ENCODE results near the gene CREBZF.
"Not testable (repeated sequence)": the region's sequence is repeated elsewhere in the genome, so short reads cannot be mapped to it uniquely, and the experiment has no call there.

Gene CREBZF

DNA sequence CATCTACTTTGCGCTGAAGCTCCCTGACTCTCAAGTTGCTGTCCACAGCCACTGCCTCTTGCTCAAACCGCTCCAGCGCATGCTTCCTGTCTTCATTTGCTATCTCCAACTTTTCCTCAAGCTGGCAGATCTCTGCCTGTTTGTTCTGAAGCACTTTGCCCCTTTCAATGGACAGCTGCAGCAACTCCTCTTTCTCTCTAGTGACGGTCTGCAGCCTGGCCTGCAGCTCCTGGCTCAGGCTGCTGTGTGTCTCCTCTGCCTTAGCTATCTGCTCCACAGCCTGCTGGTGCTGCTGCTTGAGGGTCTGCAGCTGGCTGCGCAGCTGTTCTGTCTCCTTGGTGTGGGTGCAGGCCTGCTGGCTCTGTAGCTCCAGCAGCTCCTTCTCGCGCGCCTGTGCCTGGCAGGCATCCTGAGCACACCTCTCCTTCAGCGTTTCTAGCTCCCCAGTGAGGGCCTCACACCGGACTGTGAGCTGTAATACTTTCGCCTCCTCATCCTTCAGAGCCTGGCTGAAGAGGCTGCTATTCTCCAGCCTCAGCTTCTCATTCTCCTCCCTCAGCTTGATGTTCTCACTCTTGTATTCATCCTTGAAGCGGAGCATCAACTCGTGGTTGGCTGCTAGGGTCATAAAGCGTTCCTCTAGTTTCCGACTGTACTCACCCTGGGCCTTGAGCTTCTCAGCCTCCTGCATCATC is 20.3 kb upstream of the CREBZF start:
- TF ChIP-seq, protein P1, sequence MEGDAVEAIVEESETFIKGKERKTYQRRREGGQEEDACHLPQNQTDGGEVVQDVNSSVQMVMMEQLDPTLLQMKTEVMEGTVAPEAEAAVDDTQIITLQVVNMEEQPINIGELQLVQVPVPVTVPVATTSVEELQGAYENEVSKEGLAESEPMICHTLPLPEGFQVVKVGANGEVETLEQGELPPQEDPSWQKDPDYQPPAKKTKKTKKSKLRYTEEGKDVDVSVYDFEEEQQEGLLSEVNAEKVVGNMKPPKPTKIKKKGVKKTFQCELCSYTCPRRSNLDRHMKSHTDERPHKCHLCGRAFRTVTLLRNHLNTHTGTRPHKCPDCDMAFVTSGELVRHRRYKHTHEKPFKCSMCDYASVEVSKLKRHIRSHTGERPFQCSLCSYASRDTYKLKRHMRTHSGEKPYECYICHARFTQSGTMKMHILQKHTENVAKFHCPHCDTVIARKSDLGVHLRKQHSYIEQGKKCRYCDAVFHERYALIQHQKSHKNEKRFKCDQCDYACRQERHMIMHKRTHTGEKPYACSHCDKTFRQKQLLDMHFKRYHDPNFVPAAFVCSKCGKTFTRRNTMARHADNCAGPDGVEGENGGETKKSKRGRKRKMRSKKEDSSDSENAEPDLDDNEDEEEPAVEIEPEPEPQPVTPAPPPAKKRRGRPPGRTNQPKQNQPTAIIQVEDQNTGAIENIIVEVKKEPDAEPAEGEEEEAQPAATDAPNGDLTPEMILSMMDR (IDR thresholded peaks at IDR 0.05; ENCODE audit: control insufficient read depth, extremely low read depth, insufficient read depth), result no peak
- no peak overlapping the region for H3K4me3 ChIP-seq (ENCODE audit: low read depth, low read length)
- no peak for DNase-seq (ENCODE audit: low read depth)

DNA sequence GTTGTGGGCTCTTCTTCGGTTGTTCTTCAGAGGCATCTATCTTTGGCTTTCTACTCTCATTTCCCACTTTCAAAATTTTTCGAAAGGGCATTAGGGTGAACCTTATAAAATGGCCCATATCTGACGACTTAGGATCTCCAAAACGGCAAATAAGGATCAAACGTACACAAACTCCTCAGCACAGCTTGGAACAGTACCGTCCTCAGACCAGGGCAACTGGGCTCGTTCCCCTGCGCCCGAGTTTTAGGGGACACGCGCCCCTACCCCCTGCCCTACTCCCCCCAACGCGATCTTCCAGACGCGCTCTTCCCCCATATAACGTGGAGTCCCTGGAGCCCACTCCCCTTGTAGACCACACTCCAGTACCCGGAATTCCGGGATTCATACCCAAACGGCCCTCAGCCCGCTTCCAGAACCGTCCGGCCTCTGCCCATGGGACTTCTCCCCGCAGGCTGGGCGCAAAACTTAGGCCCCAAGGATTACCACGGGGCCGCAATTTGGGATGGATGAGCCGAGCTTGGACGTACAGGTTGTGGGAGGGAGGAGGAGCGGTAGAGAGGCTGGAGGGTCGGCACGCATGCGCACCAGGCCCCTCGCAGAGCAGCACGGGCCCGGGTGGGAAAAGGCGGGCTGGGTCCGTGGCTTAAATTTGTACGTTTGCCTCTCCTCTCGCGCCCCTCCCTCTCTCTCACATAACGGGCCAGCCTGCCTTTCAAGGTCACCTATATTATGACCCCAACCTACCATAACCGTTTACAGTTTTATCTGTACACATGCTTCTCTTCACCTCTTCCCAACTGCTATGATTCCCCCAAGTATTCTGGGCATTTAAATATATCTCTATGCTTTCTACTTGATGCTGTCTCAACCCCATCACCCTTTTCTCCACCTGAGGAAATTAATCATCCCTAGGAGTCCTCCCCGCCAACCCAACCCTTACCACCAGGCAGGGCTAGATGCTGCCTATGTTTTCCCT is 17.7 kb upstream of the CREBZF start:
- no peak overlapping the region for H3K4me3 ChIP-seq (ENCODE audit: low read depth, low read length)
- TF ChIP-seq, protein P1 (IDR thresholded peaks at IDR 0.05; ENCODE audit: control insufficient read depth, extremely low read depth, insufficient read depth), result no peak
- no peak for DNase-seq (ENCODE audit: low read depth)

DNA sequence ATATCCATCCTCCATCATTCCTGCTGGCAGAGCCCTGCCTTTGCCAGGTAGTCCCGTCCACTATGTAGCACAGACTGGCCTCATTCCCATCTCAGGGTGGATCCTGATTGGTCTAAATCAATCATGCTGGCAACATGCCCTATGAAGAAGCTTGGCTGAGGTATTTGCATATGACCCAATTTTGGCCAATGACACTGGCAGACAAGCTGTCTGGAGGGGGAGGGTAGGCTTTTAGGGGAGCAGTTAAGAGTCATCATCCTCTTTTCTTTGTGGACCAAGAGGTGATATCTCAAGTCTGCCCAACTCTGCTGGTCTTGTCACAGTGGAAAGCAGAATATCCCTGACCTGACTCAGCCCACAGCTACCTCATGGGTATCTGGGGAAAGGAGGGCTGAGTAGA is 16.0 kb upstream of the CREBZF start:
- DNase-seq (ENCODE audit: low read depth), result no peak
- H3K4me3 ChIP-seq (ENCODE audit: low read depth, low read length), result no peak overlapping the region
- TF ChIP-seq, protein P1 (IDR thresholded peaks at IDR 0.05; ENCODE audit: control insufficient read depth, extremely low read depth, insufficient read depth), result no peak

DNA sequence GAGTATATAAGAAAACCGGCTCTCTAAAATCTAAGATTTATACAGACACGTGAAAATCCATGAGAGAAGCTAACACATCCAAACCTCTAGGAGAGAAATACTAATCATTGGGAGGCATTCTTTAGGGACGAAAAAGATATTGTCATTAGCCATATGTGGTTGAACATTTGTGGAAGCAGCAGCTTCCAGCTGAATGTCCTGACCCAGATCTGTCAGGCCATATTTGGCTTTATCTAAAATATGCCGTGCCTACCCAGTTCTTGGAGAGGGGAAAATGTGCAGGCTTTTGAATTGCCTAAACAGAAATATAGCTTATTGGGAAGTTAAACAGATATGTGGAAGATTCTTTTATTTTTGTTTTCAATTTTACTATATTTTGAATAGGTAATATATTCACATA is 14.6 kb upstream of the CREBZF start:
- TF ChIP-seq, protein P1 (IDR thresholded peaks at IDR 0.05; ENCODE audit: control insufficient read depth, extremely low read depth, insufficient read depth), result no peak
- no peak for DNase-seq (ENCODE audit: low read depth)
- no peak overlapping the region for H3K4me3 ChIP-seq (ENCODE audit: low read depth, low read length)

DNA sequence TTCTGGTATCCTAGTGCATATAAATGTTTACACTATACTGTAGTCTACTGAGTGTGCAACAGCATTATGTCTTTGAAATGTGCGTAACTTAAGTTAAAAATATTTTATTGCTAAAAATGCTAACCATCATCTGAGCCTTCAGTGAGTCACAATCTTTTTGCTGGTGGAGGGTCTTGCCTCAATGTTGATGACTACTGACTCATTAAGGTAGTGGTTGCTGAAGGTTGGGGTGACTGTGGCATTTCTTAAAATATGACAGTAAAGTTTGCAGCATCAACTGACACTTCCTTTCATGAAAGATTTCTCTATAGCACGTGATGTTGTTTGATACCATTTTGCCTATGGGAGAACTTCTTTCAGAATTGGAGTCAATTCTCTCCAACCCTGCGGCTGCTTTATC is 8.5 kb upstream of the CREBZF start:
- TF ChIP-seq, protein P1 (IDR thresholded peaks at IDR 0.05; ENCODE audit: control insufficient read depth, extremely low read depth, insufficient read depth), result no peak
- no peak overlapping the region for H3K4me3 ChIP-seq (ENCODE audit: low read depth, low read length)
- no peak for DNase-seq (ENCODE audit: low read depth)

DNA sequence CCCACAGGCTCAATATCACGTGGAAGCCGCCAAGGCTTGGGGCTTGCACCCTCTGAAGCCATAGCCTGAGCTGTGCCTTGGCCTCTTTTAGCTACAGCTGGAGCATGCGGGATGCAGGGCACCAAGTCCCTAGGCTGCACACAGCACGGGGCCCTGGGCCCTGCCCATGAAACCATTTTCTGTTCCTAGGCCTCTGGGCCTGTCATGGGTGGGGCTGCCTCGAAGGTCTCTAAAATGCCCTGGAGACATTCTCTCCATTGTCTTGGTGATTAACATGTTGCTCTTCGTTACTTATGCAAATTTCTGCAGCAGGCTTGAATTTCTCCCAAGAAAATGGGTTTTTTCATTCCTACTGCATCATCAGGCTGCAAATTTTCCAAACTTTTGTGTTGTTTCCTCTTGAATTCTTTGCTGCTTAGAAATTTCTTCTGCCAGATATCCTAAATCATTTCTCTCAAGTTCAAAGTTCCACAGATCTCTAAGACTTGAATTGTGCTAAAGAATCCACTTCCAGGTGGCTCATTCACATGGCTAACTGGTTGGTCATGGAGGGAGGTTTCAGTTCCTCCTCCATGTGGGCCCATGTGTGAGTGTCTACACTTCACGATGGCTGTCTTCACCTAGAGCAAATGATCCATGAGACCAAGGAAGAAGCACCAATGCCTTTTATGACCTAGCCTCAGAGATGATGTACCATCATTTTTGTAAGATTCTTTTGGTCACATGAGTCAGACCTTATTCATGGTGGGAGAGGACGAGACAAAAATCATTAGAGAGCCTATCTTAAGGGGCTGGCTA is 7.4 kb upstream of the CREBZF start:
- no peak for DNase-seq (ENCODE audit: low read depth)

DNA sequence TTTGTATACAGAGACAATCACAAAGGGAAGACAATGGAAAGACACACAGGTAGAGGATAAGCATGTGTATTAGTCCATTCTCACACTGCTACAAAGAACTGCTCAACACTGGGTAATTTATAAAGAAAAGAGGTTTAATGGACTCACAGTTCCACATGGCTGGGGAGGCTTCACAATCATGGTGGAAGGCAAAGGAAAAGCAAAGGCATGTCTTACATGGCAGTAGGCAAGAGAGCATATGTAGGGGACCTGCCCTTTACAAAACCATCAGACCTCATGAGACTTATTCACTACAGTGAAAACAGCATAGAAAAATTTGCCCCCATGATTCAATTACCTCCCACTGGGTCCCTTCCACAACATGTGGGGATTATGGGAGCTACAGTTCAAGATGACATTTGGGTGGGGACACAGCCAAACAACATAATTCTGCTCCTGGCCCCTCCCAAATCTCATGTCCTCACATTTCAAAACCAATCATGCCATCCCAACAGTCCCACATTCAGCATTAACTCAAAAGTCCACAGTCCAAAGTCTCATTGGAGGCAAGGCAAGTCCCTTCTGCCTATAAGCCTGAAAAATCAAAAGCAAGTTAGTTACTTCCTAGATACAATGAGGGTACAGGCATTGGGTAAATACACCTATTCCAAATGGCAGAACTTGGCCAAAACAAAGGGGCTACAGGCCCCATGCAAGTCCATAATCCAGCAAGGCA is 6.2 kb upstream of the CREBZF start:
- DNase-seq (ENCODE audit: low read depth); H3K4me3 ChIP-seq (ENCODE audit: low read depth, low read length): not testable (repeated sequence)

More for the DNA sequence above, 7.4 kb upstream of the CREBZF start:
- TF ChIP-seq, protein P1 (IDR thresholded peaks at IDR 0.05; ENCODE audit: control insufficient read depth, extremely low read depth, insufficient read depth), result no peak
- no peak overlapping the region for H3K4me3 ChIP-seq (ENCODE audit: low read depth, low read length)

All from LNCaP clone FGC (cell line).